Nephron (organoid): ENCODE data around the gene MIEN1.
A peak's percentile ranks its signal among the peaks of the same experiment; 100 is the strongest.
"Not testable (repeated sequence)": the region's sequence is repeated elsewhere in the genome, so short reads cannot be mapped to it uniquely, and the experiment has no call there.

Experiments
- H3K27ac Mint-ChIP-seq, 3 experiments: 2 replicates each; pipeline ENCODE4 v1.8.0; 2020; ENCODE audit warnings: mixed read lengths in 3 of 3, mild to moderate bottlenecking in 2 of 3, moderate library complexity in 1 of 3
- H3K27me3 Mint-ChIP-seq: 2 replicates; pipeline ENCODE4 v1.8.0; 2021; ENCODE audit warnings: low read depth, mild to moderate bottlenecking, moderate library complexity, mixed read lengths
- H3K36me3 Mint-ChIP-seq: 2 replicates; pipeline ENCODE4 v1.8.0; 2020; ENCODE audit warnings: low read depth, mixed read lengths
- H3K4me1 Mint-ChIP-seq: 2 replicates; pipeline ENCODE4 v1.8.0; 2020; ENCODE audit warnings: mixed read lengths
- H3K4me3 Mint-ChIP-seq, 3 experiments: 2 replicates each; pipeline ENCODE4 v1.8.0; 2020; ENCODE audit warnings: mild to moderate bottlenecking in 3 of 3, mixed read lengths in 3 of 3, moderate library complexity in 2 of 3
- H3K9me3 Mint-ChIP-seq: 2 replicates; pipeline ENCODE4 v1.8.0; 2020; ENCODE audit warnings: mixed read lengths
- CTCF ChIP-seq, 3 experiments: fragments of 200-600 bp; sonication (generic); IDR thresholded peaks; one replicate each; pipeline ENCODE4 v1.5.0; 2021; ENCODE audit warnings: antibody characterized with exemption in 3 of 3; ENCODE audit not compliant: unreplicated experiment in 3 of 3

The MIEN1 gene

DNA sequence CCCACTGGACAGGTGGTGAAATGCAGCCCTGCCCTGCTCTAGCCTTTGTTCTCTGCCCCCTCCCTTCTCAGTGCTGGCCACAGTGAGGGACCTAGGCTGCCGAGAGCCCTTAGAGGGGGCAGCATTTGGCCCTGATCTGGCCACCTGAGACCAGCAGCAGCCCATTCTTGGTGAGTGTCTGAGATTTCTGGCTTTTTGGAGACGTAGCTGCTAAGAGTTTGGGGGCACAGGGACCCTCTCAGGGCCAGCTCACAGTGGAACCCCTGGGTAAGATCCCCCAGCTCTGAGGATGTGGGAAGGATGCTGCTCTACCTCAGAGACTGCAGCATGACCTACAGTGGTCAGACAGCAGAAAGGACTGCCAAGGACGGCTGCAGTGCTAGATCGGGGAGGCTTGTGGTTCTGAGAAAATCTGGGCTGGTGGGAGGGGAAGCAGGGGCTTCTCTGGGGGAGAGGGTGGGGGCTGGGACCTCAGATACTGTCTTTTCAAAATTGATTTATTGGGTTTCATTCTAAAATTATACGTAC, 20.7 kb upstream of the MIEN1 start:
- Mint-ChIP-seq H3K27ac (peak overlapping the region in 2 of 3 experiments; percentile 88 to 93), H3K4me1 (peaks cover 26% of the 10 kb centered on the region), H3K4me3 (peak overlapping the region in 2 of 3 experiments; percentile 32 to 87), H3K36me3 (no peaks in the 10 kb centered on the region), H3K9me3 (no peaks in the 10 kb centered on the region), H3K27me3 (peaks cover 22% of the 10 kb centered on the region)
- TF ChIP-seq CTCF (IDR thresholded peaks at IDR 0.05; ENCODE audit: unreplicated experiment in 3 of 3): no peak

DNA sequence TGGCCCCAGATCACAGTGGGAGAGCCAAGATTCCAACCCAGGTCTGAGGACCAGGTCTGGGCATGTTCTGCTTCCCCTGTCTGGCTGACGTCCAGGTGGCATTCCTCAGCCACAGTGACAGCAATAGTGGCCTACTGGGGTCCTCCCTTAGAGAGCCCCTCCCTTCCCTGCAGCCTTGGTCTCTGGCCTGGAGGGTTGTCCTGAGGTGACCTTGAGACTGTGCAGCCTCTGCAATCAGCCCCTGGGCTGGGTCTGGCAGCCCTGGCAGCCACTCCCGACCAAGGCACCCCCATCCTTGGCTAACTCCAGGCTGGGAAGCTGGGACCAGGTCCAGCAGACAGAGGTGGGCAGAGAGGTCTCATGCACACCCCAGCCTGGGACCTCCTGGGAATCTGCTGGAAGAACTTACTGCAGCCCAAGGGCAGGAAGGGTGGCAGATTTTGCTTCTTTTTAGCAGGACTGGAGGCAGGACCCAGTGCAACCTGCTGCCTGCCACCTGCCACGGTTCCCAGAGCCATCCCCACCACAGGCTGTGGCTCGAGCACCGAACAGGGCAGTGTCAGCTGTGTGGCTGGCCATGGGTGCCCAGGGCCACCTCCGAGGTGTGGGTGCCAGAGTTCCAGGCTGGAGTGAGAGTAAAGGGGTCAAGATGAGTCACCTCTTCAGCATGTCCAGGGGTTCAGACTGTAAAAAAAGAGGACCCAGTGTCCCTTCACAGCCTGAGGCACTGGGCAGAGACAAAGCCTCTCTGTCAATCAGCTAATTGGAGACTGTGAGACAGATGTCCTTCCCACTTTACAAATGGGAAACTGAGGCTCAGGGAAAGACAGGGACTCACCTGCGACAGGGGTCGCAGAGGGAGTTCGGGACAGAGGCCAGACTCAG, 20.0 kb upstream of the MIEN1 start:
- H3K4me1 Mint-ChIP-seq: peaks cover 23% of the 10 kb centered on the region
- H3K36me3 Mint-ChIP-seq: no peaks in the 10 kb centered on the region
- peaks cover 17% of the 10 kb centered on the region for H3K27me3 Mint-ChIP-seq
- no peak for TF ChIP-seq CTCF (IDR thresholded peaks at IDR 0.05; ENCODE audit: unreplicated experiment in 3 of 3)
- peak overlapping the region in 1 of 3 experiments; percentile 43 for H3K27ac Mint-ChIP-seq
- no peak overlapping the region for H3K4me3 Mint-ChIP-seq
- H3K9me3 Mint-ChIP-seq: no peaks in the 10 kb centered on the region

GRCh38 chr17:39748444-39749034, 18.2 kb upstream of the MIEN1 start:
- H3K9me3 Mint-ChIP-seq, H3K36me3 Mint-ChIP-seq, H3K4me3 Mint-ChIP-seq: not testable (repeated sequence)
- H3K4me1 Mint-ChIP-seq: peaks cover 20% of the 10 kb centered on the region
- peaks cover 18% of the 10 kb centered on the region for H3K27me3 Mint-ChIP-seq
- H3K27ac Mint-ChIP-seq: peak overlapping the region in 2 of 3 experiments; percentile 38 to 63

- H3K36me3 Mint-ChIP-seq: no peaks in the 10 kb centered on the region
- H3K27me3 Mint-ChIP-seq: peaks cover 21% of the 10 kb centered on the region
- peaks cover 20% of the 10 kb centered on the region for H3K4me1 Mint-ChIP-seq
- H3K27ac Mint-ChIP-seq: peak overlapping the region in 2 of 3 experiments; percentile 27 to 42
- no peak overlapping the region for H3K4me3 Mint-ChIP-seq
- no peak for TF ChIP-seq CTCF (IDR thresholded peaks at IDR 0.05; ENCODE audit: unreplicated experiment in 3 of 3)
- no peaks in the 10 kb centered on the region for H3K9me3 Mint-ChIP-seq
Observed at GRCh38 chr17:39747745-39748144, 17.4 kb upstream of the MIEN1 start.

- Mint-ChIP-seq H3K27ac (no peak overlapping the region), H3K4me1 (peaks cover 6% of the 10 kb centered on the region), H3K36me3 (no peaks in the 10 kb centered on the region), H3K27me3 (peaks cover 20% of the 10 kb centered on the region), H3K9me3 (no peaks in the 10 kb centered on the region), H3K4me3 (no peak overlapping the region)
- no peak for TF ChIP-seq CTCF (IDR thresholded peaks at IDR 0.05; ENCODE audit: unreplicated experiment in 3 of 3)
Observed at GRCh38 chr17:39746145-39746461, 15.8 kb upstream of the MIEN1 start.

DNA sequence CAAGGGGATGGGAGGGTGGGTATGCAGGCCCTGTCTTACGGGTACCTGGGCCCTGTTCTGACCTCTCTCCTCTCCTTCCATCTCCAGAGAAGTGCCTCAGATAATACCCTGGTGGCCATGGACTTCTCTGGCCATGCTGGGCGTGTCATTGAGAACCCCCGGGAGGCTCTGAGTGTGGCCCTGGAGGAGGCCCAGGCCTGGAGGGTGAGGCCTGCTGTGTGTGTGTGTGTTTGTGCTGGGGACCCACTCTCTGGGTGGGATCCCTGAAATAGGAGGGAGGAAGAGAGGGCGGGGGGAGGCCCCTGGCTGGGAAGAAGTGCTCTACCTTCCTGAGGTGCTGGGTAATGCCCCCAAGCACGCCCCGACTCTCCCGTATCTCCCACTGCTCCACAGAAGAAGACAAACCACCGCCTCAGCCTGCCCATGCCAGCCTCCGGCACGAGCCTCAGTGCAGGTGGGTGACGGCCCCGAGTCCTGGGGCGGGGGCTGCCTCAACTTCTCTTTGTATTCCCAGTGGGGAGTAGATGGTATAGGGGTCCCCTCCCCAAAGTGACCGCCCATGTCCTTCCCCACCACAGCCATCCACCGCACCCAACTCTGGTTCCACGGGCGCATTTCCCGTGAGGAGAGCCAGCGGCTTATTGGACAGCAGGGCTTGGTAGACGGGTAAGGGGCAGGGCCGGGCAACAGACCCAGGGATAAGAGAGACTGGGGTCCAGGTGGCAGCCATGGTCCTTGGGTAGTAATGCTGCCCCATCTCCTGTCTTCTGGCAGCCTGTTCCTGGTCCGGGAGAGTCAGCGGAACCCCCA, 15.2 kb upstream of the MIEN1 start:
- H3K4me3 Mint-ChIP-seq: no peak overlapping the region
- H3K9me3 Mint-ChIP-seq: no peaks in the 10 kb centered on the region
- no peak overlapping the region for H3K27ac Mint-ChIP-seq
- H3K36me3 Mint-ChIP-seq: no peaks in the 10 kb centered on the region
- peaks cover 26% of the 10 kb centered on the region for H3K27me3 Mint-ChIP-seq
- TF ChIP-seq CTCF (IDR thresholded peaks at IDR 0.05; ENCODE audit: unreplicated experiment in 3 of 3): no peak
- peaks cover 10% of the 10 kb centered on the region for H3K4me1 Mint-ChIP-seq
